HEK293 (cell line): ENCODE measurements around the gene FADS1.

Experiments used
- MZF1 ChIP-seq: fragments of 450-650 bp; formaldehyde crosslinking; IDR thresholded peaks from 2 replicates; pipeline ENCODE4 v1.5.1; 2017; ENCODE audit warnings: missing biosample characterization, missing genetic modification characterization, borderline replicate concordance
- TCF7L2 ChIP-seq: IDR thresholded peaks from 2 replicates; pipeline ENCODE4 v1.6.1; 2011; ENCODE audit warnings: low read depth, mild to moderate bottlenecking, inconsistent platforms, low read length, moderate library complexity, borderline replicate concordance
- ZBTB7A ChIP-seq: fragments of 450-650 bp; formaldehyde crosslinking; IDR thresholded peaks from 2 replicates; pipeline ENCODE4 v1.5.1; 2016; ENCODE audit warnings: low read depth, missing biosample characterization, missing genetic modification characterization
- ZFP37 ChIP-seq: fragments of 450-650 bp; formaldehyde crosslinking; IDR thresholded peaks from 2 replicates; pipeline ENCODE4 v1.5.1; 2016; ENCODE audit warnings: missing biosample characterization, missing genetic modification characterization
- ZNF133 ChIP-seq: fragments of 450-650 bp; formaldehyde crosslinking; IDR thresholded peaks from 2 replicates; pipeline ENCODE4 v1.5.1; 2016; ENCODE audit warnings: missing biosample characterization, missing genetic modification characterization
- ZNF274 ChIP-seq, 2 experiments: fragments of 200-500 bp in 1 of 2; fragments of 450-650 bp in 1 of 2; sonication (Bioruptor generic) in 1 of 2; formaldehyde crosslinking in 1 of 2; IDR thresholded peaks; 2 replicates each; pipeline versions ENCODE4 v1.5.1 to v1.6.1; 2014 to 2016; ENCODE audit warnings: borderline replicate concordance in 1 of 2, inconsistent platforms in 1 of 2, low read length in 1 of 2, missing biosample characterization in 1 of 2, missing genetic modification characterization in 1 of 2
- ZNF677 ChIP-seq: fragments of 450-650 bp; IDR thresholded peaks from 2 replicates; pipeline ENCODE4 v1.5.0; 2018; ENCODE audit warnings: missing biosample characterization, mild to moderate bottlenecking, missing genetic modification characterization, moderate library complexity
- ZNF843 ChIP-seq: fragments of 450-650 bp; formaldehyde crosslinking; IDR thresholded peaks from 2 replicates; pipeline ENCODE4 v1.5.1; 2016; ENCODE audit warnings: missing biosample characterization, missing genetic modification characterization
- TF ChIP-seq, protein P1 (sequence below): fragments of 450-650 bp; formaldehyde crosslinking; IDR thresholded peaks from 2 replicates; pipeline ENCODE4 v1.5.1; 2016; ENCODE audit warnings: missing biosample characterization, missing genetic modification characterization
- TF ChIP-seq, protein P2 (sequence below): fragments of 450-650 bp; formaldehyde crosslinking; IDR thresholded peaks from 2 replicates; pipeline ENCODE4 v1.5.1; 2016; ENCODE audit warnings: missing biosample characterization, missing genetic modification characterization
- TF ChIP-seq, protein P3 (sequence below): fragments of 450-650 bp; formaldehyde crosslinking; IDR thresholded peaks from 2 replicates; pipeline ENCODE4 v1.5.1; 2017; ENCODE audit warnings: missing biosample characterization, missing genetic modification characterization

DNA sequence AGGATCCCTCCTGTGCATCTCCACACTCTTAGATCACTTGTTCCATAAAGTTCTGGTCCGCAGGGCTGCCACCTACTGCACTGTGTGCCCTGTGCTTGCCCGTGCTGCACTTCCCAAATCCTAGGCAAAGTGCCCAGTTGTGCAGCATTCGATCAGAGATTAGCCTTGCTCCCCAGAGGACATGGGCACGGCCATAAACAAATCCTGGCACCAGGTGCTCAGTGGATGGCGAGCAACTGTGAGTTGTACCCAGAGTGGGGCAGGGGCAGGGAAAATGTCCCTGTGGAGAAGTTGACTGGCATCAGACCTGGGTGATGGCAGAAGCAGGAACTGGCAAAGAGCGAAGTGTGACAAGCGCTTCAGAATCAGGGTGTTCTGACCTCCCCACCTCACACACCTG is 16.0 kb upstream of the FADS1 start:
- TF ChIP-seq, protein P1, sequence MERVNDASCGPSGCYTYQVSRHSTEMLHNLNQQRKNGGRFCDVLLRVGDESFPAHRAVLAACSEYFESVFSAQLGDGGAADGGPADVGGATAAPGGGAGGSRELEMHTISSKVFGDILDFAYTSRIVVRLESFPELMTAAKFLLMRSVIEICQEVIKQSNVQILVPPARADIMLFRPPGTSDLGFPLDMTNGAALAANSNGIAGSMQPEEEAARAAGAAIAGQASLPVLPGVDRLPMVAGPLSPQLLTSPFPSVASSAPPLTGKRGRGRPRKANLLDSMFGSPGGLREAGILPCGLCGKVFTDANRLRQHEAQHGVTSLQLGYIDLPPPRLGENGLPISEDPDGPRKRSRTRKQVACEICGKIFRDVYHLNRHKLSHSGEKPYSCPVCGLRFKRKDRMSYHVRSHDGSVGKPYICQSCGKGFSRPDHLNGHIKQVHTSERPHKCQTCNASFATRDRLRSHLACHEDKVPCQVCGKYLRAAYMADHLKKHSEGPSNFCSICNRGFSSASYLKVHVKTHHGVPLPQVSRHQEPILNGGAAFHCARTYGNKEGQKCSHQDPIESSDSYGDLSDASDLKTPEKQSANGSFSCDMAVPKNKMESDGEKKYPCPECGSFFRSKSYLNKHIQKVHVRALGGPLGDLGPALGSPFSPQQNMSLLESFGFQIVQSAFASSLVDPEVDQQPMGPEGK (tag by site-specific recombination) = no peak
- TF ChIP-seq, protein P2, sequence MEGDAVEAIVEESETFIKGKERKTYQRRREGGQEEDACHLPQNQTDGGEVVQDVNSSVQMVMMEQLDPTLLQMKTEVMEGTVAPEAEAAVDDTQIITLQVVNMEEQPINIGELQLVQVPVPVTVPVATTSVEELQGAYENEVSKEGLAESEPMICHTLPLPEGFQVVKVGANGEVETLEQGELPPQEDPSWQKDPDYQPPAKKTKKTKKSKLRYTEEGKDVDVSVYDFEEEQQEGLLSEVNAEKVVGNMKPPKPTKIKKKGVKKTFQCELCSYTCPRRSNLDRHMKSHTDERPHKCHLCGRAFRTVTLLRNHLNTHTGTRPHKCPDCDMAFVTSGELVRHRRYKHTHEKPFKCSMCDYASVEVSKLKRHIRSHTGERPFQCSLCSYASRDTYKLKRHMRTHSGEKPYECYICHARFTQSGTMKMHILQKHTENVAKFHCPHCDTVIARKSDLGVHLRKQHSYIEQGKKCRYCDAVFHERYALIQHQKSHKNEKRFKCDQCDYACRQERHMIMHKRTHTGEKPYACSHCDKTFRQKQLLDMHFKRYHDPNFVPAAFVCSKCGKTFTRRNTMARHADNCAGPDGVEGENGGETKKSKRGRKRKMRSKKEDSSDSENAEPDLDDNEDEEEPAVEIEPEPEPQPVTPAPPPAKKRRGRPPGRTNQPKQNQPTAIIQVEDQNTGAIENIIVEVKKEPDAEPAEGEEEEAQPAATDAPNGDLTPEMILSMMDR = no peak
- no peak for TF ChIP-seq TCF7L2
- TF ChIP-seq ZNF677 (tag by site-specific recombination) = no peak
- TF ChIP-seq ZNF843 = no peak
- TF ChIP-seq ZNF274 (IDR thresholded peaks at IDR 0.05; ENCODE audit: low read length) = no peak
- TF ChIP-seq ZNF274 (tag by site-specific recombination; IDR thresholded peaks at IDR 0.05; ENCODE audit: borderline replicate concordance) = no peak
- no peak for TF ChIP-seq ZFP37 (tag by site-specific recombination)
- TF ChIP-seq, protein P3, sequence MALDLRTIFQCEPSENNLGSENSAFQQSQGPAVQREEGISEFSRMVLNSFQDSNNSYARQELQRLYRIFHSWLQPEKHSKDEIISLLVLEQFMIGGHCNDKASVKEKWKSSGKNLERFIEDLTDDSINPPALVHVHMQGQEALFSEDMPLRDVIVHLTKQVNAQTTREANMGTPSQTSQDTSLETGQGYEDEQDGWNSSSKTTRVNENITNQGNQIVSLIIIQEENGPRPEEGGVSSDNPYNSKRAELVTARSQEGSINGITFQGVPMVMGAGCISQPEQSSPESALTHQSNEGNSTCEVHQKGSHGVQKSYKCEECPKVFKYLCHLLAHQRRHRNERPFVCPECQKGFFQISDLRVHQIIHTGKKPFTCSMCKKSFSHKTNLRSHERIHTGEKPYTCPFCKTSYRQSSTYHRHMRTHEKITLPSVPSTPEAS (tag by site-specific recombination) = no peak
- TF ChIP-seq MZF1 = no peak
- TF ChIP-seq ZBTB7A (tag by site-specific recombination) = no peak
- no peak for TF ChIP-seq ZNF133 (tag by site-specific recombination)
